B cell (primary cell): ENCODE measurements around the gene PTPRN. TPM values are rescaled to one million over a fixed set of nuclear protein-coding genes. Genes with fewer than 3 reads are reported as not detected.

ENCODE experiments used
- polyA plus RNA-seq: library from polyadenylated mRNA; depleted of rRNA; stranded (reverse); fragments of >200 nt; gene quantifications from 2 replicates; pipeline ENCODE4 v1.2.3, GENCODE V29; 2012
- small RNA-seq: library from RNA; depleted of rRNA; stranded (forward); fragments of <200 nt; gene quantifications from one replicate; pipeline ENCODE3, GENCODE V24; 2012; ENCODE audit warnings: low replicate concordance, low read depth; ENCODE audit not compliant: insufficient read length
- total RNA-seq, 2 donors: library from RNA; stranded (reverse); fragments of 120-200 nt in 1 of 2; gene quantifications; 1 replicate in 1 of 2; 2 replicates in 1 of 2; pipeline versions ENCODE4 v1.2.3 to v1.2.4, GENCODE V29; 2013 to 2022

Gene PTPRN
- total and polyA plus RNA-seq, 2 donors (not counting 1 experiment from before 2014, with no cell fraction given), result 0.04 TPM; not detected in 1

Small RNAs within 50 kb of the gene (small RNA-seq; reads per million reads assigned to genes)
- not detected for gene AC053503.3
- gene MIR153-1, result not detected

Other genes starting within 250 kb of the PTPRN start
- gene IHH, start 248.5 kb downstream of the PTPRN start, total RNA-seq, result 0.22 TPM in 1 of 2 replicates, not detected in the other
- gene IHH, start 248.5 kb downstream of the PTPRN start, polyA plus RNA-seq, result 0.15 TPM in 1 of 2 replicates, not detected in the other
- gene NHEJ1, start 148.6 kb downstream of the PTPRN start, total RNA-seq, result 20.3 and 25.0 TPM in 2 replicates
- 13.0 and 14.9 TPM in 2 replicates for gene NHEJ1, start 148.6 kb downstream of the PTPRN start, polyA plus RNA-seq
- gene SLC23A3, start 139.4 kb downstream of the PTPRN start, total RNA-seq, result 15.2 and 16.6 TPM in 2 replicates
- 2.2 and 2.4 TPM in 2 replicates for gene SLC23A3, start 139.4 kb downstream of the PTPRN start, polyA plus RNA-seq
- 146 and 150 TPM in 2 replicates for gene CNPPD1, start 132.5 kb downstream of the PTPRN start, total RNA-seq
- 159 and 204 TPM in 2 replicates for gene CNPPD1, start 132.5 kb downstream of the PTPRN start, polyA plus RNA-seq
- 86.3 and 102 TPM in 2 replicates for gene RETREG2, start 131.1 kb downstream of the PTPRN start, total RNA-seq
- gene RETREG2, start 131.1 kb downstream of the PTPRN start, polyA plus RNA-seq, result 45.4 and 46.7 TPM in 2 replicates
- 55.2 and 58.7 TPM in 2 replicates for gene ZFAND2B, start 102.6 kb downstream of the PTPRN start, total RNA-seq
- 115 and 116 TPM in 2 replicates for gene ZFAND2B, start 102.6 kb downstream of the PTPRN start, polyA plus RNA-seq
- 10.5 and 12.3 TPM in 2 replicates for gene ABCB6, start 90.4 kb downstream of the PTPRN start, total RNA-seq
- 11.6 and 15.3 TPM in 2 replicates for gene ABCB6, start 90.4 kb downstream of the PTPRN start, polyA plus RNA-seq
- gene ATG9A, start 79.8 kb downstream of the PTPRN start, total RNA-seq, result 59.4 and 65.5 TPM in 2 replicates
- gene ATG9A, start 79.8 kb downstream of the PTPRN start, polyA plus RNA-seq, result 41.8 and 42.7 TPM in 2 replicates
- gene ANKZF1, start 79.6 kb downstream of the PTPRN start, total RNA-seq, result 181 and 199 TPM in 2 replicates
- gene ANKZF1, start 79.6 kb downstream of the PTPRN start, polyA plus RNA-seq, result 152 and 180 TPM in 2 replicates
- gene GLB1L, start 64.0 kb downstream of the PTPRN start, total RNA-seq, result 3.9 and 4.1 TPM in 2 replicates
- gene GLB1L, start 64.0 kb downstream of the PTPRN start, polyA plus RNA-seq, result 2.4 and 2.9 TPM in 2 replicates
- gene STK16, start 63.9 kb downstream of the PTPRN start, total RNA-seq, result 29.0 and 29.3 TPM in 2 replicates
- gene STK16, start 63.9 kb downstream of the PTPRN start, polyA plus RNA-seq, result 46.9 and 60.1 TPM in 2 replicates
- not detected in 2 replicates for gene TUBA4B, start 56.2 kb downstream of the PTPRN start, total RNA-seq
- gene TUBA4B, start 56.2 kb downstream of the PTPRN start, polyA plus RNA-seq, result 0.12 TPM in 1 of 2 replicates, not detected in the other
- 196 and 213 TPM in 2 replicates for gene TUBA4A, start 55.5 kb downstream of the PTPRN start, total RNA-seq
- 155 and 338 TPM in 2 replicates for gene TUBA4A, start 55.5 kb downstream of the PTPRN start, polyA plus RNA-seq
- 169 and 184 TPM in 2 replicates for gene DNAJB2, start 30.0 kb downstream of the PTPRN start, total RNA-seq
- 127 and 222 TPM in 2 replicates for gene DNAJB2, start 30.0 kb downstream of the PTPRN start, polyA plus RNA-seq
- not detected in 2 replicates for gene RESP18, start 23.3 kb upstream of the PTPRN start, total RNA-seq
- gene RESP18, start 23.3 kb upstream of the PTPRN start, polyA plus RNA-seq, result not detected in 2 replicates
- gene DNPEP, start 78.5 kb upstream of the PTPRN start, total RNA-seq, result 91.1 and 91.7 TPM in 2 replicates
- 82.6 and 97.4 TPM in 2 replicates for gene DNPEP, start 78.5 kb upstream of the PTPRN start, polyA plus RNA-seq
- not detected in 2 replicates for gene DES, start 109.0 kb upstream of the PTPRN start, total RNA-seq
- not detected in 2 replicates for gene DES, start 109.0 kb upstream of the PTPRN start, polyA plus RNA-seq
- gene SPEG, start 125.4 kb upstream of the PTPRN start, total RNA-seq, result 0.10 and 0.74 TPM in 2 replicates
- gene SPEG, start 125.4 kb upstream of the PTPRN start, polyA plus RNA-seq, result 0.03 and 0.95 TPM in 2 replicates
- gene GMPPA, start 189.5 kb upstream of the PTPRN start, total RNA-seq, result 27.8 and 32.0 TPM in 2 replicates
- gene GMPPA, start 189.5 kb upstream of the PTPRN start, polyA plus RNA-seq, result 67.9 and 68.8 TPM in 2 replicates
- gene ASIC4, start 205.1 kb upstream of the PTPRN start, total RNA-seq, result not detected in 2 replicates
- gene ASIC4, start 205.1 kb upstream of the PTPRN start, polyA plus RNA-seq, result 0.03 TPM in 1 of 2 replicates, not detected in the other
- 1.2 and 1.3 TPM in 2 replicates for gene CHPF, start 234.4 kb upstream of the PTPRN start, total RNA-seq
- 5.2 and 8.7 TPM in 2 replicates for gene CHPF, start 234.4 kb upstream of the PTPRN start, polyA plus RNA-seq
- 0.39 TPM in 1 of 2 replicates, not detected in the other for gene TMEM198, start 234.6 kb upstream of the PTPRN start, total RNA-seq
- gene TMEM198, start 234.6 kb upstream of the PTPRN start, polyA plus RNA-seq, result 1.1 and 2.3 TPM in 2 replicates